ENCODE data around the gene CPEB1.

Gene CPEB1

GRCh38 chr15:82585072-82585471 is 62.1 kb downstream of the CPEB1 start:
- no peak for TF ChIP-seq FOXP2 (optimal IDR thresholded peaks at IDR 0.05; ENCODE audit: borderline replicate concordance, extremely low read depth, extremely low read length, insufficient read depth)

DNA sequence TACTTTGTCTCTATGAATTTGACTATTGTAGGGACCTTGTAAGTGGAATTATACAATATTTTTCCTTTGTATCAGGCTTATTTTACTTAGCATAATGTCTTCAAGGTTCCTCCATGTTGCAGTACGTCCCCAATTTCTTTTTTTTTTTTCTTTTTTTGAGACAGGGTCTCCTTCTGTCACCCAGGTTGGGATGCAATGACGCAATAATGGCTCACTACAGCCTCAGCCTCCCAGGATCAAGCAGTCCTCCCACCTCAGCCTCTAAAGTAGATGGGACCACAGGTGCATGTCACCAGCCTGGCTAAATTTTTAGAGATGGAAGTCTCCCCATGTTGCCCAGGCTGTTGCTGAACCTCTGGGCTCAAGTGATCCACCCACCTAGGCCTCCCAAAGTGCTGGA is 66.5 kb downstream of the CPEB1 start:
- TF ChIP-seq TAF1 (IDR thresholded peaks at IDR 0.05; ENCODE audit: borderline replicate concordance, insufficient read depth, low read length), result no peak
- no peak for TF ChIP-seq FOXP2 (optimal IDR thresholded peaks at IDR 0.05; ENCODE audit: borderline replicate concordance, extremely low read depth, extremely low read length, insufficient read depth)
- no peak for TF ChIP-seq SIN3A (IDR thresholded peaks at IDR 0.05; ENCODE audit: borderline replicate concordance, insufficient read depth, low read length)
- TF ChIP-seq, protein P1, sequence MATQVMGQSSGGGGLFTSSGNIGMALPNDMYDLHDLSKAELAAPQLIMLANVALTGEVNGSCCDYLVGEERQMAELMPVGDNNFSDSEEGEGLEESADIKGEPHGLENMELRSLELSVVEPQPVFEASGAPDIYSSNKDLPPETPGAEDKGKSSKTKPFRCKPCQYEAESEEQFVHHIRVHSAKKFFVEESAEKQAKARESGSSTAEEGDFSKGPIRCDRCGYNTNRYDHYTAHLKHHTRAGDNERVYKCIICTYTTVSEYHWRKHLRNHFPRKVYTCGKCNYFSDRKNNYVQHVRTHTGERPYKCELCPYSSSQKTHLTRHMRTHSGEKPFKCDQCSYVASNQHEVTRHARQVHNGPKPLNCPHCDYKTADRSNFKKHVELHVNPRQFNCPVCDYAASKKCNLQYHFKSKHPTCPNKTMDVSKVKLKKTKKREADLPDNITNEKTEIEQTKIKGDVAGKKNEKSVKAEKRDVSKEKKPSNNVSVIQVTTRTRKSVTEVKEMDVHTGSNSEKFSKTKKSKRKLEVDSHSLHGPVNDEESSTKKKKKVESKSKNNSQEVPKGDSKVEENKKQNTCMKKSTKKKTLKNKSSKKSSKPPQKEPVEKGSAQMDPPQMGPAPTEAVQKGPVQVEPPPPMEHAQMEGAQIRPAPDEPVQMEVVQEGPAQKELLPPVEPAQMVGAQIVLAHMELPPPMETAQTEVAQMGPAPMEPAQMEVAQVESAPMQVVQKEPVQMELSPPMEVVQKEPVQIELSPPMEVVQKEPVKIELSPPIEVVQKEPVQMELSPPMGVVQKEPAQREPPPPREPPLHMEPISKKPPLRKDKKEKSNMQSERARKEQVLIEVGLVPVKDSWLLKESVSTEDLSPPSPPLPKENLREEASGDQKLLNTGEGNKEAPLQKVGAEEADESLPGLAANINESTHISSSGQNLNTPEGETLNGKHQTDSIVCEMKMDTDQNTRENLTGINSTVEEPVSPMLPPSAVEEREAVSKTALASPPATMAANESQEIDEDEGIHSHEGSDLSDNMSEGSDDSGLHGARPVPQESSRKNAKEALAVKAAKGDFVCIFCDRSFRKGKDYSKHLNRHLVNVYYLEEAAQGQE (IDR thresholded peaks at IDR 0.05; ENCODE audit: insufficient read depth in 1 of 2, low read depth in 2 of 2, low read length in 2 of 2), result no peak

GRCh38 chr15:82575335-82575734 is 71.8 kb downstream of the CPEB1 start:
- TF ChIP-seq POLR2AphosphoS5 (IDR thresholded peaks at IDR 0.05; ENCODE audit: low read depth, low read length) (no peak), FOXP2 (optimal IDR thresholded peaks at IDR 0.05; ENCODE audit: borderline replicate concordance, extremely low read depth, extremely low read length, insufficient read depth) (no peak), SIN3A (IDR thresholded peaks at IDR 0.05; ENCODE audit: borderline replicate concordance, insufficient read depth, low read length) (no peak), TAF1 (IDR thresholded peaks at IDR 0.05; ENCODE audit: borderline replicate concordance, insufficient read depth, low read length) (no peak)
- TF ChIP-seq, protein P1 (IDR thresholded peaks at IDR 0.05; ENCODE audit: insufficient read depth in 1 of 2, low read depth in 2 of 2, low read length in 2 of 2), result no peak

- no peak for TF ChIP-seq TAF1 (IDR thresholded peaks at IDR 0.05; ENCODE audit: borderline replicate concordance, insufficient read depth, low read length)
- no peak for TF ChIP-seq SIN3A (IDR thresholded peaks at IDR 0.05; ENCODE audit: borderline replicate concordance, insufficient read depth, low read length)
- TF ChIP-seq POLR2AphosphoS5 (IDR thresholded peaks at IDR 0.05; ENCODE audit: low read depth, low read length), result no peak
- TF ChIP-seq FOXP2 (optimal IDR thresholded peaks at IDR 0.05; ENCODE audit: borderline replicate concordance, extremely low read depth, extremely low read length, insufficient read depth), result no peak
- TF ChIP-seq, protein P1 (IDR thresholded peaks at IDR 0.05; ENCODE audit: insufficient read depth in 1 of 2, low read depth in 2 of 2, low read length in 2 of 2), result no peak
These were observed 74.2 kb downstream of the CPEB1 start for GRCh38 chr15:82572986-82573385.

- TF ChIP-seq TAF1 (IDR thresholded peaks at IDR 0.05; ENCODE audit: borderline replicate concordance, insufficient read depth, low read length) (no peak), SIN3A (IDR thresholded peaks at IDR 0.05; ENCODE audit: borderline replicate concordance, insufficient read depth, low read length) (no peak), POLR2AphosphoS5 (IDR thresholded peaks at IDR 0.05; ENCODE audit: low read depth, low read length) (no peak), FOXP2 (optimal IDR thresholded peaks at IDR 0.05; ENCODE audit: borderline replicate concordance, extremely low read depth, extremely low read length, insufficient read depth) (no peak)
- TF ChIP-seq, protein P1 (IDR thresholded peaks at IDR 0.05; ENCODE audit: insufficient read depth in 1 of 2, low read depth in 2 of 2, low read length in 2 of 2), result no peak
These were observed 74.9 kb downstream of the CPEB1 start for GRCh38 chr15:82572311-82572710.

Data from PFSK-1 (cell line).